Stimulated activated CD8-positive, alpha-beta memory T cell treated with anti-CD3 and anti-CD28 coated beads, Interleukin-4, amount 100 ng/mL, for 1 hour (primary cell): ENCODE data around the gene MTMR1.

Experiments
- DNase-seq, 2 donors: peaks; one replicate each; pipeline ENCODE4 v3.0.0-alpha.2; 2020; ENCODE audit warnings: low read depth in 2 of 2, low spot score in 1 of 2

Gene MTMR1

DNA sequence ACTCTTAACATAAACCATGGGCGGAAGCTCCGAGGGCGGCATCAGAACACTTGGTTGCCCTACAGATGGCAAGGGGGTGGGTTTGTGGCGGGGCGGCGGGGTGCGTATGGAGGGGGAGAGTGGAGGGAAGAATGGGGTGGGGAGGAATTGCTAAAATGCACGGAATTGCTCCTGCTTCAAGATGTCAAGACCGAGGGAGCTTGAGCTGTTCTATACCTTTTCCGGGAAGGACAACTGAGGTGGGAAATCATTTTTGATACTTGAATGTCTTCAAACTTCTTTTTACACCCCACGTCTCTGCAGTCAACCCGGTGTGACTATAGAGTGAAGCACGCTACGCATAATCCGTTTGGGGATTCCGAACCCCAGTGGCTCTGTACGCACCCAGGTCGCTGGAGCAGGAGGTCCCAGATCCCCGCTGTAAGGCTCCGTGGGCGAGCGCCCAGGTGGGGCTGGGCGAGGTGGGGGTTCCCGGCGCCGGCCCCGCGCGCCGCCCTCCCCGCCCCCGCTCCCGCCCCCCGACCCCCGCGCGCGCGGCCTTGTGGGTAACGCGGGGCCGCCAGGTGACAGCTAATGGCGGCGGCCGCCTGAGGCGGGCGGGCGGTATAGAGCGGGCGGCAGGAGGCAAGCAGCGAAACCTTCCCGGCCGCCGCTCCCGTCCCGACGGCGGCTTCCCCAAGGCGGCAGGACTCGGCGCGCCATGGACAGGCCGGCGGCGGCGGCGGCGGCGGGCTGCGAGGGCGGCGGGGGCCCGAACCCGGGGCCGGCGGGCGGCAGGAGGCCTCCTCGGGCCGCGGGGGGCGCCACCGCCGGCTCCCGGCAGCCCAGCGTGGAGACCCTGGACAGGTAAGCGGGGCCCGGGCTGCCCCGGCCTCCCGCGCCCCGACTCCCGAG lies at the start of gene MTMR1:
MTMR1 (plus strand) TSS at position 566 of the 894 bp plus-strand sequence; CDS start at position 701, 135 bp downstream.
- DNase-seq: peak in 1 of 2 donors; percentile 27

DNA sequence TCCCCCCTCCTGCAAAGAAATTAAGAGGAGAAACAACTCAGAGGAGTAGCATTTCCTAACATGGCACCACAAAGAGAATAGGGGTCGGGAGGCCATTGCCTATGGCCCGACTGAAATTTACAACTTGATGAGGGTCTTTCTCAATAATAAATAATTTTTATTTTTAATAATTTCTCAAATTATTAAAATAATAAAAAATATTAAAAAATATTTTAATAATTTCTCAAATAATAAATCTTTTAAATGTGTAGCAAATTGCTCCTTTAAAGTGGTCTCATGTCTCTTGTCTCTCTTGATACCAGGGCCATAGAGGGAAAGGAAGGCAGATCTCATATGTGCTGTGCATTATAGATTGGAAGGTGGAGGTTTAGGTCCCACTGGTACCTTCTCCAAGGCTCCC lies 49.2 kb upstream of the MTMR1 start:
- DNase-seq: no peak

DNA sequence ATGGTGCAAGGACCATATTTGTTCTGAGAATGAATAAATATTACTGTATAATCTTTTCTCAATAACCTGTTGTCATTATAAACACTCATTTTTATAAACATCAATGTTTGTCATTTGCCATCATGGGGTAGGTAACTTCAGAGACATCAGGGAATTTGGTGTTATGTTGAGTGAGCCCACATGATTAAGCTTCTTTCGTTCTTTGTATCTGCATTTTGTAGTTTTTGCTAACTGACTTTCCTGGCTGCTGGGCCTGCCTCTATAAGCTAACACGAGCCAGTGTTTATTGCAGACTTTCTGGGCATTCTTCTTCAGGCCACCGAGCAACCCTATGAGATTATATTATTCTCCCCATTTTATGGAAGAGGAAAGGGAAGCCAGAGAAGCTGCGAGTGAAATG lies 48.8 kb upstream of the MTMR1 start:
- DNase-seq: no peak

DNA sequence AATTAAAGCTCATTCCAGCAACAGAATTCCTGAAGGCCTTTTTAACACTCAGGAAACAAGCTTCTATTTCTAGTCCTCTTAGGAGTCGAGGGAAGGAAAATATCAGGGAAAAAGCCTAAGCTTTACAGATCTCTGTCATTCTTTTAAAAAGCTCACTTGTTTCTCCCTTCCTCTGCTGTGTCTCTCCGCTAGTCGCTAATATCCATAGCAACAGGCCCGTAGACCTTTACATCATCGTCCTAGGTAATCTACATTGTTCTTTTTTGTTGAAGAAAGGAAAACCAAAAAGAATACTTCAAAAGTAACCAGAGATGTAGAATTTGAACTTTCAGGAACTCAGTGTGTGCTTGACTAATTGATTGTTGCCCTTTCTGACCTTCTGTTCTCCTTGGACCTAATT lies 45.9 kb upstream of the MTMR1 start:
- DNase-seq: no peak

DNA sequence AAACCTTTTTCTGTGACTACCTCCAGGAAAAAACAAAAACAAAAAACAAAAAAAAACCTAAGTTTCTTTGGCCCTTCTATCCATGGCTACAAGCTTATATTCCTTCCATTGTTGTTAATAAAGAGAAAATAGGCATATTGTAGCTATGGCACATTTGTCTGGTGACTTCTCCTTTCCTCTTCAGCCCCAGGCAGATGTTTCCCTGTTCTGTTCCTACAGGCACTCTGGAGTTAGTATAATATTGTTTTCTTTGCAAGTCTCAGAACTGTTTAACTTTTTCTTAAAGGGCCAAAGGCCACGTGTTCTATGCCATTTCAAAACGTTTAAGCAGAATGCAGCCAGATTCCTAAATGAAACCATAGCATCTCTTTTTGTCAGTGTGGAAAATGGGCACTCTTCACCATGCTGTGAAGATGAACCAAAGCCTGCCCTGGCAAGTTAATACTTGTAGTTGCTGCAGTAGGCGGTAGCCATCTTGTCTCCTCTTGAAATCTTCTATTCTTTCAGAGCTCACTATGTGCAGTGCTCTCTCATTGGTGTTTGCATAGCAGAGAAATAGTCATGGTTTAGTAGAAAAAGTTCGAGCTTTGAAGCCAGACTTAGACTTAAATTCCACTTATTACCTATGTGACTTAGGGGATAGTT lies 44.8 kb upstream of the MTMR1 start:
- DNase-seq: no peak

DNA sequence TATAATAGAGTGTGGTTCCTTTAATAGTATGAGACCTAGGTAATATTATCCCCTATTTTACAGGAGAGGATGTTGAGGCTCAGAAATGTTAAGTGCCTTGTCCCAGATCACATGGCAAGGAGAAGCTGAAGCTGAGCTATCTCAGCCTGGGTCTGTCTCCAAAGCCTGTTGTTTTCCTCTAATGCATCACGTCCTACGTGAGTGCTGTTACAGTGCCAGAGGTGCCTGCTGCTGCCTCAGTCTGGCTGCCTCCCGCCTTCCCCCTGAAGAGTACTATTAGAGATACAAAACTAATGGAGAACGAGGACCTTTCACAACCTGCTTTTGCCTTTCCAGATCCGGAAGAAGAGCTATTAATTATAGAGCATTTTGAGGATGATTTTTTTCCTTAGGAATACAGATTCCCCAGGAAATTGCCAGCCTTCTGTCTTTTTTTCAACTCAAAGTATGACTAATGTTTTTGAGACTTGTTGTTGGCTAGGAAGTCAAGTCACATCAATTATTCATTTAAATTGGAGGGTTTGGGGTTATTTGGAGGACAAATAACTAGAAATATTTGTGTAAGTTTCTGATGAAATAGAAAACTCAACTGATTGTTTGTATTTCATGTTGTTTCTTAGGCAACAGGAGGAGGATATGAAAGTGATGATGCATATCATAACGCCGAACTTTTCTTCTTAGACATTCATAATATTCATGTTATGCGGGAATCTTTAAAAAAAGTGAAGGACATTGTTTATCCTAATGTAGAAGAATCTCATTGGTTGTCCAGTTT lies 43.9 kb upstream of the MTMR1 start:
- no peak for DNase-seq

DNA sequence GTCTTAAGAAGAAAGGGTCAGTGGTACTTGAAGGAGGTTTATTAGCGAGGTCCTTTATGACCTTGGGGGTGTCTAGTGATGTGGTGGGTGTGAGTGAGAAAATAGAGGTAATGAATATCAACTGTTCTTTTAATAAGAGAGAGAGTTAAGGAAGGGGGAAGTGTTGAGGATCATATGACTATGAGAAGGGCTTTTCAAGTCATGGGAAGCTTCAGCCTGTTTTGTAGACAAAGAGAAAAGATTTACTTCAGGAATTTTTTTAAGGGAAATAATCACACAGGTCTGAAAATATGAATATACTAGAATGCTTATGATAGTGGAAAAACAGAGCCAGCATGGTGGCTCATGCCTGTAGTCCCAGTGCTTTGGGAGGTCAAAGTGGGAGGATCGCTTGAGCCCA lies 41.3 kb upstream of the MTMR1 start:
- DNase-seq: no peak

DNA sequence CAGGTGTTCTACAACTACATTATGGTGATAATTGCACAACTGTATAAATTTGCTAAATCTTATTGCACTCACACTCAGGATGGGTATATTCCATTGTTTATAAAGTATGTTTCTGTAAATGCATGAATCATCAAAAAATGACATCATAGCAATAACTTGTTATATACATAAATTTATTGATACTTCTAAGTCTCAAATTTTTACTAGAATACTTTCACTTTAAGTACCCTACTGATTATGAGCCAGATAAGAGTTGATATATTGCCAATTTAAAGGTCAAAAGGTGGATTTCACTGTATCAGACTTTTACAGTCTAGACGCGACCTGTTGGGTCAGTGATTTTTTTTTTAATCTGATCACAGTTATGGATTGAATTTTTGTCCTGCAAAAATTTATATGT lies 37.4 kb upstream of the MTMR1 start:
- DNase-seq: no peak

DNA sequence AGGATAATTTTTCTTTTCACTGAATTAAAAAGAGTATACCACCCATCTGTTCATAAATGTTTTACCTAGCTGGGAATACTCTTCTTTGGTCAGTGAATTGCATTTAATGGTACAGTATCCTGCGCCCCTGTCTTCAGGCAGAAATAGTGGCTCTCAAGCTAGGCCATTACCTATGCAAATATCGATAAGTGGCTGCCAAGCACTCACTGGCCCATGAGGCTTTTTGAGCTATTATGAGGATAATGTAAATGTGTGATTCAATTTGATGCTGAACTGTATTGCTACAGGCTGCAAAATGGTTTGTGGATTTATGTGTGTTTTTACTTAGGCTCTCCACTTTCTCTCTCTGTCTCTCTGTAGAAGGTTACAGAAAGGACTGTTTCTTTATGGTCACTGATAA lies 30.1 kb upstream of the MTMR1 start:
- DNase-seq: no peak

DNA sequence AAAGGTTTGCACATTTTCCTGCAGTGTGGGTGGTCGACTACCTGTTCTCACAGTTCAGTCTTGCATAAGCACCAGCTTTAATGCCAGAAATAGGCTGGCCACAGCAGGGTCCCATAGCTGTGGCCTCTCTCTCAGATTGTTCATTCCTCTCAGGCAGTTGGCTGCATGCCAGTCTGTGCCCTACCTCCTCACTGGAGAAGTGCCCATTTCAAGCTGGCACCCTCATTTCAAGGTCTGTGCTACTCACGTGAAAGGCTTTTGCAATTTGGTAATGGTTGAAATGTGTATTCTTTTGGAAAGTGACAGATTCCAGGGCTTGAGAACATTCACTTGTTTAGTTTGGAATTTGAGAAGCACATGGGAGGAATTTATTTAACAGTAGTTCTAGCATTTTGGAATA lies 28.9 kb upstream of the MTMR1 start:
- no peak for DNase-seq

DNA sequence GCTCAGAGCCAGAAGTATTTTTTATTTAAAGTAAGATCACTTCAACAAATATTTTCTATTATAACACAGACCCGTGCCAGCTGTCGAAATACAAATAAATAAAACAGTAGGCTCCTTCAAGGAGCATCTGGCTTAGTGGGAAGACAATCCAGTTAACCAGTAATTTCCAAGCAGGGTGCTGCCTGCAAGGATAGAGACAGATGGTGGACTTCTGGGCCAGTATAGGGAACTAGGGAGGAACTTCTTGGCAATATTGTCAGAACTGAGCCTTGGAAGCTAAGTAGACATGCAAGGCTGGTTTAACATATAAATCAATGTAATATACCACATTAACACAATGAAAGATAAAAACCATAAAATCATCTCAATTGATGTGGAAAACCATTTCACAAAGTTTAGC lies 17.0 kb upstream of the MTMR1 start:
- DNase-seq: no peak

DNA sequence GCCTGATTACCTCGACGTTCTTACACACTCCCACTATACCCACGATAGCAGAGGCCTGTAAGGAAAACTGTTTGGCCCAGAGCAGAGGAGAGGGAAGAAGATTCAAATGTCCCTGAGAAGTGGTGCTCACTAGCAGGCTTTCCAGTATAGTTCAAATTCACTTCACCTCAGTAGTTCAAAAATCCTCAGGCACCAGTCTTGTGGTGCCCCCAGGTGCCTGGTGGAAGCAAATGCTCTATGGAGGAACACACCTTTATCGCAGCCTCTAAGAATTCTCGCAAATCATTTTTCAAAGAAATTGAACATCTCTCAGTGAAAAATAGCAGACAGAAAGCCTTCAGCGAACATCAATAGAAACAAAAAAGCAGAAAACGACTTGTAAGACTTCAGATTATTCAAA lies 12.2 kb upstream of the MTMR1 start:
- DNase-seq: no peak

DNA sequence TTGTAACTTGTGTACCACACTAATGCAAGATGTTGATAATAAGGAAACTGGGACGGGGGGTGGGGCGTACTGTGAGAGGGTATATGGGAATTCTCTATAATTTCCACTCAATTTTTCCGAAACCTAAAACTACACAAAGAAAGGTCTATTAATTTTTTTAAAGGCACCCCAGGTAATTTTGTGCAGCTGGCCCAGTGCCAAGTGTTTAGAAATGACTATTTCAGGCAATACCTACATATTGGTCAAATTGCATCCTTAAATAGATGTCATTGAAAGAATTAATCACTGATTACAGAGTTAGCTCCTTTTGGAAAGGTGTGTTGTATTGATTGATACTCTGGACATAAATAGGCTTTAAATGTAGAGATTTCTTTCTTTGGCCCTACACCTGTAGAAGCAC lies 10.1 kb upstream of the MTMR1 start:
- DNase-seq: no peak

DNA sequence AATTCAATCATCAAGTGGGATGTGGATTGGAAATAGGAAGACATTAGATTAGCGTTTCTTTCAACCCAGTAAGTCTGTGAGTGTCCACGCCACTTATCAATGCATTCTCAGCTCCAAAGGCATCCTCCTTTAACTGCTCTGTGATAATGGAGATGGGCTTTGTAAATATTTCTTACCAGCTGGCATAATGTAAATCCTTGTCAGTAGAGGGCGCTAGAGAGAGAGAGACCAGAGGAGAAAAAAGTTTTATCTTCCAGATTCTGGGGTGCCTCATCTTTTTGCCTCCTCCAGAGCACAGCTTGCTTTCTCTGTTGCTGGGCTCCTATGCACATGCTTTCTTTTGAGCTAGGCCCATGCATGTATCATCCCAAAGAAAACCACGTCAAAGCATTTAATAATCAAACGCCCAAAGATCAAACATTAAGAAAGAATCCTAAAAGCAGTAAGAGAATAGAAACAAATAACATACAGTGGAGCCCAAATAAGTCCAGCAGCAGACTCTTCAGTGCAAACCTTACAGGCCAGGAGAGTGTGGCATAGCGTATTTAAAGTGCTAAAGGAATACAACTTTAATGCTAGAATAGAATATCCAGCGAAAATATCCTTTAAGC lies 9.6 kb upstream of the MTMR1 start:
- no peak for DNase-seq

DNA sequence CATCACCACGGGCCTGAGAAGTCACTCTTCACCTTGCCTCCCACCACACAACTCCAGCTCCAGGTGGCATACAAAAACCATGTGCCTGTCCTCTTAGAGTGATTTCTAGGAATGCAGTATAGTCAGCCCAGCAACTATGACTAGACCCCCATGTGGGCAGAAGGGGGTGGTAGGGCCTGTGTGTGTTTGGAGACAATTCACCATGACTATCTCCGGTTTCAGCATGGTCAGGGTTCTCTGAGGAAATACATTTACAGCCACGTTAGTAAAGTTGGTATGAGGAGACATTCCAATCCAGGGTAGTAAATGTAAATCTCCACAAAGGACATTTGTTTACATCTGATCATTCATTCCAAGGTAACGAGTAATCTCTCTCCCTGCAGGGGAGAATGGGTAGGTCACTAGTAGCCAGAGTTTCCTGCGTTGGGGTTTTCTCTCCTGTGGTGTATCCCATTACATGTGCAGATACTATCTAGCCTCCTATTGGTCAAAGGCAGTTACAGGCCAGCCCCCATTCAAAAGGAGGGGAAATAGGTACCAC lies 4.2 kb upstream of the MTMR1 start:
- no peak for DNase-seq

DNA sequence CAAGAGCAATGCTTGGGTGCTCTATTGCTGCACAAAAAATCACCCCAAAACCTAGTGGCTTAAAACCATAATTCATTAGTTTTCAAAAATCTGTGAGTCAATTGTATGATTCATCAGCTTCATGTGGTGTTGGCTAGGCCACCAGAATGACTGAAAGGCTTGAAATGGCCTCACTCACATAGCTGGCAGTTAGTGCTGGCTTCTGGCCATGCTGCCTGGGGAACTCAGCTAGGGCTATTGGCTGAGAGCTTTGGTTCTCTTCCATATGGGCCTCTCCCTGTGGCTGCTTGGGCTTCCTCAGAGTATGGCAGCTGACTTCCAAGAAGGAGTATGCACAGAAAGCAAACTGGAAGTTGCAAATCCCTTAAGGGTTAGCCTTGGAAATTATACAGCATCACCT lies 3.1 kb upstream of the MTMR1 start:
- no peak for DNase-seq

DNA sequence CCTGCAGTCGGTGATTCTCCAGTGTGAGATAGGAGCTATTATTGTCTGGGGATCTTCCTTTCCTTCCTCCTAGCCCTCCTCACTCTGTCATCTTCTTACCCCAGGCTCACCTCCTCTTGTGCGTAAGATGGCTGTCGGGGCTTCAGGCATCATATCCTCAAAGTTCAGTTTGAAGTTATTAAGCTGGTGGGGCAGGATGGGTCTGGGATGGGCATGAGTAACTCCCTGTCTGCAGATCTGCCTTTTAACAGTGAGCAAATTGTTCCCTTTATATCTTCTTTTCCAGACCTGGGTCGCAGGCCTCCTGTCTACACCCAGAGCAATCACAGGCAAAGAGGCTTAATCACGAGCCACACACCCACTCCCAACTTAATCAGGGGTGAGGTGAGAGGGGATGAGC lies 900 bp upstream of the MTMR1 start:
- no peak for DNase-seq

DNA sequence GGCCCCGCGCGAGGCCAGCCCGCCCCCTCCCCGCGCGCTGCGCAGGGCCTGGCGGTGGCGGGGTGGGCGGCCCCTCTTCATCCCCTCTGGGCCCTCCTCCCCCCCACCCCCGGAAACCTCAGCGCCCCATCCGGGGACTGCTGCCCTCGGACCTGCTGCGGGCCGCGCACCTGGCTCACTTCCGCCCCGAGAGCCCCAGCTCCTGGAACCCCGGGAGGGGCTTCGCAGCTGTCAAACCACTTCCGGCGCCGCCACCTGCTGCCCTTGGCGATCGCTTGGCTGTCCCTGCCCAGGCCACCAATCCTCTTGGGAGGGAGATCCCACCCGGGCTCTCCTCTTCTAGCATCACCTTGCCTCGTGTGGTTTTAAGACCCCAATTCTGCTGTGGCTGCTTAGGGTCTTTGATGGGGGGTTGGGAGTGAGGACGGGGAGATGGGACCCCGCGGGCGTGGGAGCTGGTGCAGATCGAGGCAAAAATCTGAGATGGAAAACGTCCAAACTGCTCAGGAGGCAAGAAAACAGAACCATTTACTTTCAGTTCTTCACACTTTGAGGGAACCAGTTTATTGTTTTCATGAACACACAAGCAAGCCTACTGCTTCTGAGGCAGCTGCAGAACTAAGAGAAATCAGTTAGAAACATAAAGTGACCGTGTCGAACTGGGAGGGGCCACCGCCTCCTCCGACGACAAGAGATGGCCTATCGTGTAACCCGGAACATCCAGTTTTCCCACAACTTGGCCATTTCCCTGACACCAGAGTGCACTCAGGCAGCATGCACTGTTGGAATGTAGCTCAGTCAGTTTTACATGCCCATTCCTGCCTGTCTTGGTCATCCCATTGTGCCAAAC lies 754 bp downstream of the MTMR1 start:
- DNase-seq: peak in 1 of 2 donors; percentile 31

DNA sequence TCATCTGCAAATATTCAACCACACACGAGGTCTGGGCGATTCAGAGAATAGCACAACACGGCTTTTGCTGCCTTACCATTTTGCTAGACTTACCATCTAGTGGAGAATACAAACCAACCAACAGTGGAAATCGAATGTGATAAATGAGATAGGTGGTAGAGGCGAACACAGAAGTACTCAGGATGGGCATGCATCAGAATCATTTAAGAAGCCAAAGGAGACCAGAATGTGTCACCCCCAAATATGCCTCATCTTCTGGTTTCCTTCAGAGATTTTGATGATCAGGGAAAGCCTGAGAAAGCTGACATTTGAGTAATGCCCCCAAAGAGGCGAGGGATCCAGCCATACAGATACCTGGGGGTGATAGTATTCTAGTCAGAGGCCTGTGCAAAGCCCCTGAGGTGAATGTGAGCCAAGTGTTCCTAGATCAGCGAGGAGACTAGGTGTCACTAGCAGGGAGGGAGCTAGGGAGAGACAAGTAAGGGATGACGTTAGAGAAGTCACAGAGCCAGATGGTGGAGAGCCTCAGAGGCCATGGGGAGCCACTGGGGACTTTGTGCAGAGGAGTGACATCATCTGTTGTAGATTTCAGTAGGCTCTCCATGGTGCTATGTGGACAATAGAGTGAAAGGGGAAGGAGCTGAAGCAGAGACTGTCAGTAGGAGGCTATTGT lies 1.7 kb downstream of the MTMR1 start:
- DNase-seq: no peak

DNA sequence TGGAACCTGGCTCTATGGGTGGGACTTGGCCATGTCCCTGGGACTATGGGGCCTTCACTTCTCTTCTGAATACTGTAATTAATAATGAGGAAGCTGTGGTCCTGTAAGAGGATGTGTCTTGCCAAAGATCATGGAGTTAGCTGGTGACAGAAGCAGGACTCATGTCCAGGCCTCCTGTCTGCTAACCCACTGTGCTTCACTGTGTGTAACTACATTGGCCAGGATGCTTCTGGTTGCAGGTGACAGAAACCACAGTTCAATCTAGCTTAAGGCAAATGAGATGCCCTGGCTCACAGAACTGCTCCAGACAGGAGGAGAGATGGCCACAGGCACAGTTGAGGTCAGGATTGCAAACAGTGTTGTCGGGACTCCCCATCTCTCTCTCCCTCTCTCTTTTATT lies 3.1 kb downstream of the MTMR1 start:
- no peak for DNase-seq
